ENCODE results near the gene HVCN1. TPM values are rescaled to one million over a fixed set of nuclear protein-coding genes. Genes with fewer than 3 reads are reported as not detected.
A peak's percentile ranks its signal among the peaks of the same experiment; 100 is the strongest.

The HVCN1 gene
- total and polyA plus RNA-seq, 2 of the 8 experiments (the other 6 are each of a cell fraction or from before 2014, with no cell fraction given), result 5.8 to 11.2 TPM

DNA sequence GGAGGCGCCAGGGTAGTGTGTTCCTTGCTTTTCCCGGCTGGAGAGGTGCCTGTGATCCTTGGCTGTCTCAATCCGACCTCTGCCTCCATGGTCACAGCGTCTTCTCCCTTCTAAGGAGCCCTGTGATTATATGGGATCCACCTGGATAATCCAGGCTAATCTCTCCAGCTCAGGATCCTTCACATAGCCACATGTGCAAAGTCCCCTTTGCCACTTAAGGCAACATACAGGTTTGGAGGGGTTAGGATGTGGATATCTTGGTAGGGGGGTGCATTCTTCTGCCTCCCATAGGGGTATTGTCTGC lies 1.2 kb upstream of the HVCN1 start:
- Histone ChIP-seq H3K4me2 (ENCODE audit: insufficient read depth in 1 of 2, low read depth in 2 of 2, low read length in 2 of 2) (peak overlapping the region; percentile 83 to 85), H3K36me3 (ENCODE audit: control insufficient read depth in 2 of 4, insufficient read depth in 4 of 4, low read length in 3 of 4) (no peaks in the 10 kb centered on the region), H2AFZ (ENCODE audit: low read length) (peak overlapping the region; percentile 98), H3K9me3 (ENCODE audit: insufficient read depth in 2 of 2, low read depth in 1 of 2, low read length in 1 of 2) (no peaks in the 10 kb centered on the region), H4K20me1 (replicated peaks in 1 of 2; ENCODE audit: control insufficient read depth in 1 of 2, insufficient read depth in 2 of 2, low read length in 2 of 2) (no peaks in the 10 kb centered on the region), H4K8ac (ENCODE audit: extremely low read depth, insufficient read depth, low read length) (peak overlapping the region; percentile 77; the same call in 1 of the 2 replicates), H3K18ac (ENCODE audit: extremely low read depth, low read length) (peak overlapping the region; percentile 95; the same call in 1 of the 2 replicates), H3K9ac (replicated peaks in 1 of 4; ENCODE audit: extremely low read depth in 1 of 4, low read depth in 3 of 4, low read length in 3 of 4) (no peak overlapping the region; a peak in 1 of 7 replicates), H3K23ac (ENCODE audit: insufficient read length) (no peak overlapping the region), H2BK5ac (ENCODE audit: low read depth, low read length) (peak overlapping the region; percentile 55; the same call in 1 of the 2 replicates), H3K4me3 (ENCODE audit: extremely low read depth in 1 of 4, insufficient read depth in 2 of 4, low read depth in 3 of 4, low read length in 4 of 4) (peak overlapping the region in 1 of 4 experiments; percentile 71; a peak in 1 of 8 replicates), H3K27me3 (replicated peaks in 1 of 4; ENCODE audit: control insufficient read depth in 3 of 4, extremely low read depth in 1 of 4, insufficient read depth in 3 of 4, low read length in 3 of 4) (peaks cover 0 to 13% (median 9%) of the 10 kb centered on the region in 4 experiments; a peak in 5 of 7 replicates), H3K4ac (replicated peaks; ENCODE audit: insufficient read length, low read depth, low read length) (no peak overlapping the region), H2BK12ac (ENCODE audit: low read depth, low read length) (0 out of 2 replicates have a peak overlapping the region, but pooled peaks have one; percentile 62), H3K79me2 (ENCODE audit: control insufficient read depth in 1 of 2, insufficient read depth in 2 of 2, low read length in 2 of 2) (no peaks in the 10 kb centered on the region), H3K27ac (ENCODE audit: low read depth, low read length) (no peak overlapping the region), H3K4me1 (replicated peaks in 1 of 4; ENCODE audit: control insufficient read depth in 3 of 4, insufficient read depth in 4 of 4, low read length in 3 of 4) (peaks cover 2 to 15% (median 6%) of the 10 kb centered on the region in 4 experiments), H4K5ac (ENCODE audit: insufficient read length, low read depth, low read length) (no peak overlapping the region), H2BK120ac (replicated peaks; ENCODE audit: low read depth, low read length) (peak overlapping the region; percentile 56), H2AK5ac (ENCODE audit: low read depth, low read length) (no peak overlapping the region), H3K79me1 (ENCODE audit: low read depth, low read length) (no peaks in the 10 kb centered on the region), H4K91ac (replicated peaks; ENCODE audit: insufficient read length, low read length) (peak overlapping the region; percentile 88), H2BK15ac (ENCODE audit: low read length) (0 out of 2 replicates have a peak overlapping the region, but pooled peaks have one; percentile 1), H3K56ac (replicated peaks; ENCODE audit: insufficient read length, low read depth, low read length) (no peak overlapping the region), H3K23me2 (ENCODE audit: low read depth, low read length) (peaks cover 6% of the 10 kb centered on the region), H2BK20ac (ENCODE audit: low read length) (no peak overlapping the region), H3K14ac (ENCODE audit: insufficient read length) (no peak overlapping the region)
- FAIRE-seq, result no peak
- CTCF ChIA-PET (ENCODE audit: partially characterized antibody), result interaction anchor here (0.9 to 1.4 kb wide), 4 partner anchors 10 to 72 kb away, joined by 3 to 5 read pairs (median 3); no protein-coding TSS in a partner anchor
- 60% methylated on average over 4 of the region's 4 CpGs; no CpG with 5 or more reads in 1 of the 2 experiments for WGBS, 2 experiments (ENCODE audit: extremely low coverage in 1 of 2, insufficient coverage in 1 of 2, insufficient read length in 1 of 2, insufficient replicate concordance in 2 of 2, low coverage in 1 of 2, low lambda C conversion rate in 2 of 2, missing lambda C conversion rate in 1 of 2)
- DNase-seq (ENCODE audit: low read depth in 1 of 2, low spot score in 2 of 2), result no peak
- POLR2A ChIA-PET (ENCODE audit: partially characterized antibody), result interaction anchor here (0.6 to 2.5 kb wide), 12 partner anchors 10 to 55 kb away, joined by 3 to 9 read pairs (median 4); partner anchors contain the start of gene PPP1CC
- TF ChIP-seq, protein P1, sequence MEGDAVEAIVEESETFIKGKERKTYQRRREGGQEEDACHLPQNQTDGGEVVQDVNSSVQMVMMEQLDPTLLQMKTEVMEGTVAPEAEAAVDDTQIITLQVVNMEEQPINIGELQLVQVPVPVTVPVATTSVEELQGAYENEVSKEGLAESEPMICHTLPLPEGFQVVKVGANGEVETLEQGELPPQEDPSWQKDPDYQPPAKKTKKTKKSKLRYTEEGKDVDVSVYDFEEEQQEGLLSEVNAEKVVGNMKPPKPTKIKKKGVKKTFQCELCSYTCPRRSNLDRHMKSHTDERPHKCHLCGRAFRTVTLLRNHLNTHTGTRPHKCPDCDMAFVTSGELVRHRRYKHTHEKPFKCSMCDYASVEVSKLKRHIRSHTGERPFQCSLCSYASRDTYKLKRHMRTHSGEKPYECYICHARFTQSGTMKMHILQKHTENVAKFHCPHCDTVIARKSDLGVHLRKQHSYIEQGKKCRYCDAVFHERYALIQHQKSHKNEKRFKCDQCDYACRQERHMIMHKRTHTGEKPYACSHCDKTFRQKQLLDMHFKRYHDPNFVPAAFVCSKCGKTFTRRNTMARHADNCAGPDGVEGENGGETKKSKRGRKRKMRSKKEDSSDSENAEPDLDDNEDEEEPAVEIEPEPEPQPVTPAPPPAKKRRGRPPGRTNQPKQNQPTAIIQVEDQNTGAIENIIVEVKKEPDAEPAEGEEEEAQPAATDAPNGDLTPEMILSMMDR (IDR thresholded peaks at IDR 0.05; ENCODE audit: control extremely low read depth in 1 of 3, insufficient read depth in 1 of 3, low read depth in 1 of 3, low read length in 3 of 3), result no peak
- TF ChIP-seq RNF2 (IDR thresholded peaks at IDR 0.05; ENCODE audit: borderline replicate concordance, low read depth, low read length, missing control alignments, poor library complexity, severe bottlenecking) (no peak), HDAC2 (IDR thresholded peaks at IDR 0.05; ENCODE audit: borderline replicate concordance in 1 of 2, low read depth in 2 of 2, low read length in 2 of 2) (no peak), YY1 (IDR thresholded peaks at IDR 0.05; ENCODE audit: low read depth, low read length) (no peak), HDAC6 (IDR thresholded peaks at IDR 0.05; ENCODE audit: low read depth, low read length) (no peak), CBX8 (IDR thresholded peaks at IDR 0.05; ENCODE audit: borderline replicate concordance, low read depth, low read length) (no peak), GTF2F1 (IDR thresholded peaks at IDR 0.05; ENCODE audit: borderline replicate concordance, low read depth, low read length) (no peak)
- TF ChIP-seq, protein P2, sequence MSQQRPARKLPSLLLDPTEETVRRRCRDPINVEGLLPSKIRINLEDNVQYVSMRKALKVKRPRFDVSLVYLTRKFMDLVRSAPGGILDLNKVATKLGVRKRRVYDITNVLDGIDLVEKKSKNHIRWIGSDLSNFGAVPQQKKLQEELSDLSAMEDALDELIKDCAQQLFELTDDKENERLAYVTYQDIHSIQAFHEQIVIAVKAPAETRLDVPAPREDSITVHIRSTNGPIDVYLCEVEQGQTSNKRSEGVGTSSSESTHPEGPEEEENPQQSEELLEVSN (IDR thresholded peaks at IDR 0.05), result no peak

Measured in H1 (cell line).